DOHH2 (cell line): ENCODE results near the gene NFATC3.

Source experiments
- H3F3A ChIP-seq: fragments of 200-600 bp; sonication (generic), shearing (Covaris generic); 2 replicates; pipeline ENCODE4 v1.6.0; 2016; ENCODE audit warnings: antibody characterized with exemption, mild to moderate bottlenecking; ENCODE audit not compliant: control insufficient read depth, insufficient read depth
- H3K27ac ChIP-seq: fragments of 200-600 bp; sonication (generic); 2 replicates; pipeline ENCODE4 v1.5.1; 2014; ENCODE audit warnings: low read depth, mild to moderate bottlenecking, low read length, moderate library complexity
- H3K27me3 ChIP-seq: fragments of 200-600 bp; sonication (generic); 2 replicates; pipeline ENCODE4 v1.6.1; 2014; ENCODE audit warnings: mild to moderate bottlenecking, low read length, mixed read lengths; ENCODE audit not compliant: control insufficient read depth
- H3K36me3 ChIP-seq: fragments of 200-600 bp; sonication (generic); 2 replicates; pipeline ENCODE4 v1.6.1; 2014; ENCODE audit warnings: mild to moderate bottlenecking, low read length, moderate library complexity, mixed read lengths; ENCODE audit not compliant: control insufficient read depth
- H3K4me1 ChIP-seq: fragments of 200-600 bp; sonication (generic); 2 replicates; pipeline ENCODE4 v1.6.1; 2014; ENCODE audit warnings: mild to moderate bottlenecking, low read length, mixed read lengths; ENCODE audit not compliant: control insufficient read depth
- H3K4me2 ChIP-seq: fragments of 200-600 bp; sonication (generic); 2 replicates; pipeline ENCODE4 v1.6.0; 2014; ENCODE audit warnings: mild to moderate bottlenecking, low read length, moderate library complexity
- H3K4me3 ChIP-seq: fragments of 200-600 bp; sonication (generic); 2 replicates; pipeline ENCODE4 v1.5.1; 2014; ENCODE audit warnings: mild to moderate bottlenecking, low read length, mixed read lengths
- H3K79me2 ChIP-seq: fragments of 200-600 bp; sonication (generic); 2 replicates; pipeline ENCODE4 v1.6.1; 2014; ENCODE audit warnings: mild to moderate bottlenecking, low read length, mixed read lengths; ENCODE audit not compliant: control insufficient read depth
- H3K9me2 ChIP-seq: fragments of 200-600 bp; sonication (generic); replicated peaks from 2 replicates; pipeline ENCODE4 v1.6.1; 2014; ENCODE audit warnings: mild to moderate bottlenecking, low read length, mixed read lengths; ENCODE audit not compliant: control insufficient read depth
- H3K9me3 ChIP-seq: fragments of 200-600 bp; sonication (generic); 2 replicates; pipeline ENCODE4 v1.6.1; 2014; ENCODE audit warnings: antibody characterized with exemption, low read length, mixed read lengths; ENCODE audit not compliant: control insufficient read depth, insufficient read depth
- H4K20me1 ChIP-seq: fragments of 200-600 bp; sonication (generic); 2 replicates; pipeline ENCODE4 v1.6.0; 2014; ENCODE audit warnings: low read depth, mild to moderate bottlenecking, antibody characterized with exemption, low read length, moderate library complexity; ENCODE audit not compliant: control insufficient read depth, insufficient read depth
- EZH2phosphoT487 ChIP-seq: fragments of 200-600 bp; sonication (generic); IDR thresholded peaks from 2 replicates; pipeline ENCODE4 v1.6.1; 2017; ENCODE audit warnings: borderline replicate concordance, mild to moderate bottlenecking, antibody characterized with exemption, low read length, moderate library complexity, mixed read lengths
- TF ChIP-seq, protein P1 (sequence below): fragments of 200-600 bp; sonication (generic); IDR thresholded peaks from one replicate; pipeline ENCODE4 v1.5.1; 2014; ENCODE audit warnings: antibody characterized with exemption, mild to moderate bottlenecking, low read depth, low read length; ENCODE audit not compliant: poor library complexity, severe bottlenecking

NFATC3 gene

DNA sequence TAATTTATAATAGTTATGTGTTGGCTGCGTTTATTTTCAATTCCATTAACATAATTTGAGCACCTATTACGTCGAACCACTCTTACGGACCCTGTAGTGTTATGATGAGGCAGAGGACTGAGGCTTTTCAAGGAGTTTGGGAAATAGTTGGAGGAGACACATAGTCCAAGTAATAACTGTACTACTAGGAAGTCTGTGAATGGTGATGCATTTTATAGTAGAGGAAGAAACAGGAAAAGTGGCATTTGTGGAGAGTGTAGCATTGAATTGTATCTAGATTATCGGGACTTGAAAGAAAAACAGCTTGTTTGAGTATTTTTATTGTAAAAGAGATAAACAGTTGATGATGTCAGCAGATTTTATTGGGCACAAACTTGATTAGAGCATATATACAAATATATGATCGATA lies 1.7 kb downstream of the NFATC3 start:
- Histone ChIP-seq H3K27ac (peak overlapping the region; percentile 77), H3K27me3 (no peaks in the 10 kb centered on the region), H3K9me2 (no peaks in the 10 kb centered on the region), H3K79me2 (peaks cover 64% of the 10 kb centered on the region), H4K20me1 (peaks cover 7% of the 10 kb centered on the region; the same call in 1 of the 2 replicates), H3F3A (peaks cover 23% of the 10 kb centered on the region), H3K4me3 (peak overlapping the region; percentile 85), H3K4me2 (peak overlapping the region; percentile 86), H3K4me1 (peaks cover 54% of the 10 kb centered on the region), H3K36me3 (no peaks in the 10 kb centered on the region), H3K9me3 (no peaks in the 10 kb centered on the region)
- TF ChIP-seq, protein P1, sequence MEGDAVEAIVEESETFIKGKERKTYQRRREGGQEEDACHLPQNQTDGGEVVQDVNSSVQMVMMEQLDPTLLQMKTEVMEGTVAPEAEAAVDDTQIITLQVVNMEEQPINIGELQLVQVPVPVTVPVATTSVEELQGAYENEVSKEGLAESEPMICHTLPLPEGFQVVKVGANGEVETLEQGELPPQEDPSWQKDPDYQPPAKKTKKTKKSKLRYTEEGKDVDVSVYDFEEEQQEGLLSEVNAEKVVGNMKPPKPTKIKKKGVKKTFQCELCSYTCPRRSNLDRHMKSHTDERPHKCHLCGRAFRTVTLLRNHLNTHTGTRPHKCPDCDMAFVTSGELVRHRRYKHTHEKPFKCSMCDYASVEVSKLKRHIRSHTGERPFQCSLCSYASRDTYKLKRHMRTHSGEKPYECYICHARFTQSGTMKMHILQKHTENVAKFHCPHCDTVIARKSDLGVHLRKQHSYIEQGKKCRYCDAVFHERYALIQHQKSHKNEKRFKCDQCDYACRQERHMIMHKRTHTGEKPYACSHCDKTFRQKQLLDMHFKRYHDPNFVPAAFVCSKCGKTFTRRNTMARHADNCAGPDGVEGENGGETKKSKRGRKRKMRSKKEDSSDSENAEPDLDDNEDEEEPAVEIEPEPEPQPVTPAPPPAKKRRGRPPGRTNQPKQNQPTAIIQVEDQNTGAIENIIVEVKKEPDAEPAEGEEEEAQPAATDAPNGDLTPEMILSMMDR, result no peak
- no peak for TF ChIP-seq EZH2phosphoT487

DNA sequence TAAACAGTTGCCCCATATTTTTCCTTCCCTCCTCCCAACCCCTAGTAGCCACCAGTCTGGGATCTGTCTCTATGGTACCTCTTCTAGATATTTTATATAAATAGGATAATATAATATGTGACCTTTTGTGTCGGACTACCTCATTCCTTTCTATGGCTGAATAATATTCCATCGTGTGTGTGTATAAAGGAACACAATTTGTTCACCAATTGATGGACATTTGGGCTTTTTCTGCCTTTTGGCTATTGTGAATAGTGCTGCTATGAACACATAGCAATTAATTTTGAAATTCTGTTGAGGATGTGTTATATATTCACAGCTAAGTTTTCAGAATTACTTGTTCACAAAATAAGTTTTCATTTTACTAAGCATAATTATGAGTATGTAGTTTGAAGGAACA lies 2.5 kb downstream of the NFATC3 start:
- peak overlapping the region; percentile 85 for H3K4me3 ChIP-seq
- no peaks in the 10 kb centered on the region for H3K9me3 ChIP-seq
- no peak for TF ChIP-seq EZH2phosphoT487
- TF ChIP-seq, protein P1, result no peak
- H3K27me3 ChIP-seq, result no peaks in the 10 kb centered on the region
- H3K36me3 ChIP-seq, result no peaks in the 10 kb centered on the region
- peaks cover 72% of the 10 kb centered on the region for H3K79me2 ChIP-seq
- peaks cover 24% of the 10 kb centered on the region for H3F3A ChIP-seq
- peaks cover 58% of the 10 kb centered on the region for H3K4me1 ChIP-seq
- peaks cover 10% of the 10 kb centered on the region; the same call in 1 of the 2 replicates for H4K20me1 ChIP-seq
- no peaks in the 10 kb centered on the region for H3K9me2 ChIP-seq
- peak overlapping the region; percentile 86 for H3K4me2 ChIP-seq
- H3K27ac ChIP-seq, result no peak overlapping the region

DNA sequence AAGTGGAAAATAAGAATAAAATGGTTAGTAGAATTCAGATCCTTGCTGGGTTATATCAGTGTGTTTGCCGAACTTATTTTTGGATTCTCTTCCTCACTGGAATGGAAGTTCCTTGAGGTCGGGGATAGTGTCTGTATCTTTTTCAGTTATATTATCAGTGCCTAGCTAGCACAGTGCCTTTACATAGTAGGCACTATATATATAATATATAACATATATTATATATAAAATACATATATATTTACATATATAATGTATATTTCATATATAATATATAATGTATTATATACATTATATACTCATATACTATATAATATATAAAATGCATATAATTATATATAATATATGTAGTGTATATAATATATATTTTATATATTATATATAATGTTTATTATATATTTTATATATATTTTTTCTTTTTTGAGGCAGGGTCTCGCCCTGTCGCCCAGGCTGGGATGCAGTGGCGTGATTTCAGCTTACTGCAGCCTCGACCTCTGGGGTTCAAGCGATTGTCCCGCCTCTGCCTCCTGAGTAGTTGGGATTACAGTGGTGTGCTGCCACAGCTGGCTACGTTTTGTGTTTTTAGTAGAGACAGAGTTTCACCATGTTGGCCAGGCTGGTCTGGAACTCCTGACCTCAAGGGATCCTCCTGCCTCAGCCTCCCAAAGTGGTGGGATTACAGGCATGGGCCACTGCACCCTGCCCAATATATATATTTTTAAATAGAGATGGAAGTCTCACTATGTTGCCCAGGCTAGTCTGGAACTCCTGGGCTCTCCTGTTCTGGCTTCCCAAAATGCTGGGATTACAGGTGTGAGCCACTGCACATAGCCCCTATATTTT lies 3.2 kb downstream of the NFATC3 start:
- Histone ChIP-seq H3K4me1 (peaks cover 65% of the 10 kb centered on the region), H3K27me3 (no peaks in the 10 kb centered on the region), H3K4me2 (peak overlapping the region; percentile 86), H3K4me3 (peak overlapping the region; percentile 85), H3K9me2 (no peaks in the 10 kb centered on the region), H3K79me2 (peaks cover 79% of the 10 kb centered on the region), H4K20me1 (peaks cover 14% of the 10 kb centered on the region; the same call in 1 of the 2 replicates), H3K9me3 (no peaks in the 10 kb centered on the region), H3K27ac (no peak overlapping the region), H3F3A (peaks cover 25% of the 10 kb centered on the region), H3K36me3 (no peaks in the 10 kb centered on the region)
- no peak for TF ChIP-seq EZH2phosphoT487
- TF ChIP-seq, protein P1, result no peak
